Stimulated activated CD4-positive, alpha-beta T cell treated with anti-CD3 and anti-CD28 coated beads, TNF-alpha, amount 100 ng/mL, for 48 hours (primary cell): Measurements from ENCODE around the gene CADPS.

ENCODE experiments used
- DNase-seq, 3 donors: peaks; one replicate each; pipeline ENCODE4 v3.0.0-alpha.2; 2020; ENCODE audit warnings: low read depth in 3 of 3

The CADPS gene

GRCh38 chr3:62873761-62874710 is 1.2 kb downstream of the CADPS start:
- DNase-seq = no peak

GRCh38 chr3:62873451-62873760 is 1.8 kb downstream of the CADPS start:
- DNase-seq = no peak

GRCh38 chr3:62872318-62872717 is 2.9 kb downstream of the CADPS start:
- no peak for DNase-seq

- no peak for DNase-seq
Observed at GRCh38 chr3:62870321-62870720, 4.9 kb downstream of the CADPS start.

GRCh38 chr3:62863648-62864047 is 11.6 kb downstream of the CADPS start:
- no peak for DNase-seq

- DNase-seq = no peak
Observed at GRCh38 chr3:62859203-62859791, 15.9 kb downstream of the CADPS start.

- no peak for DNase-seq
Observed at GRCh38 chr3:62845996-62846395, 29.2 kb downstream of the CADPS start.

- no peak for DNase-seq
Observed at GRCh38 chr3:62843508-62843907, 31.7 kb downstream of the CADPS start.

GRCh38 chr3:62839748-62840147 is 35.5 kb downstream of the CADPS start:
- no peak for DNase-seq

- DNase-seq = no peak
Observed at GRCh38 chr3:62837145-62837787, 38.0 kb downstream of the CADPS start.

GRCh38 chr3:62835554-62836236 is 39.5 kb downstream of the CADPS start:
- DNase-seq = no peak

GRCh38 chr3:62833538-62833937 is 41.7 kb downstream of the CADPS start:
- no peak for DNase-seq

- no peak for DNase-seq
Observed at GRCh38 chr3:62832553-62832952, 42.7 kb downstream of the CADPS start.

- DNase-seq = no peak
Observed at GRCh38 chr3:62830727-62831322, 44.4 kb downstream of the CADPS start.

- no peak for DNase-seq
Observed at GRCh38 chr3:62827550-62827949, 47.7 kb downstream of the CADPS start.

- no peak for DNase-seq
Observed at GRCh38 chr3:62824965-62825592, 50.1 kb downstream of the CADPS start.

- DNase-seq = no peak
Observed at GRCh38 chr3:62823461-62824050, 51.7 kb downstream of the CADPS start.

GRCh38 chr3:62822905-62823304 is 52.3 kb downstream of the CADPS start:
- DNase-seq = no peak

GRCh38 chr3:62818347-62818746 is 56.9 kb downstream of the CADPS start:
- DNase-seq = no peak

GRCh38 chr3:62817678-62818077 is 57.5 kb downstream of the CADPS start:
- DNase-seq = no peak

GRCh38 chr3:62815981-62816380 is 59.2 kb downstream of the CADPS start:
- no peak for DNase-seq
